ENCODE measurements around the gene MAP1LC3B.

Gene MAP1LC3B

GRCh38 chr16:87420026-87421002 lies 28.2 kb downstream of the MAP1LC3B start:
- POLR2A ChIA-PET = no interaction called here
- H3K4me3 ChIP-seq (ENCODE audit: low read depth, low read length) = no peak overlapping the region
- no peak for DNase-seq (ENCODE audit: low read depth, low spot score)
- CTCF ChIA-PET = interaction anchor here (1.8 to 10.3 kb wide), 3 partner anchors 13 to 216 kb away, joined by 4 to 222 read pairs (median 6); no protein-coding TSS in a partner anchor
- TF ChIP-seq CTCF (IDR thresholded peaks at IDR 0.05; ENCODE audit: insufficient read depth, low read length, missing control alignments) = no peak

GRCh38 chr16:87421003-87421912 lies 29.1 kb downstream of the MAP1LC3B start:
- no peak for TF ChIP-seq CTCF (IDR thresholded peaks at IDR 0.05; ENCODE audit: insufficient read depth, low read length, missing control alignments)
- no peak for DNase-seq (ENCODE audit: low read depth, low spot score)
- ChIA-PET POLR2A (no interaction called here), CTCF (interaction anchor here (1.8 to 10.3 kb wide), 3 partner anchors 12 to 215 kb away, joined by 4 to 222 read pairs (median 6); no protein-coding TSS in a partner anchor)
- no peak overlapping the region for H3K4me3 ChIP-seq (ENCODE audit: low read depth, low read length)

- no peak for DNase-seq (ENCODE audit: low read depth, low spot score)
- H3K4me3 ChIP-seq (ENCODE audit: low read depth, low read length) = no peak overlapping the region
- no peak for TF ChIP-seq CTCF (IDR thresholded peaks at IDR 0.05; ENCODE audit: insufficient read depth, low read length, missing control alignments)
- ChIA-PET POLR2A (no interaction called here), CTCF (interaction anchor here (1.8 kb wide), 1 partner anchor 14 kb away, joined by 4 read pairs; no protein-coding TSS in a partner anchor)
Measured at GRCh38 chr16:87422106-87422505, 30.0 kb downstream of the MAP1LC3B start.

GRCh38 chr16:87423429-87423828 lies 31.3 kb downstream of the MAP1LC3B start:
- H3K4me3 ChIP-seq (ENCODE audit: low read depth, low read length) = no peak overlapping the region
- POLR2A ChIA-PET = interaction anchor here (0.7 kb wide), 1 partner anchor 38 kb away, joined by 4 read pairs; no protein-coding TSS in a partner anchor
- no peak for TF ChIP-seq CTCF (IDR thresholded peaks at IDR 0.05; ENCODE audit: insufficient read depth, low read length, missing control alignments)
- CTCF ChIA-PET = interaction anchor here (1.0 to 5.0 kb wide), 3 partner anchors 8 to 213 kb away, joined by 3 to 37 read pairs (median 7); no protein-coding TSS in a partner anchor
- DNase-seq (ENCODE audit: low read depth, low spot score) = no peak

GRCh38 chr16:87424266-87424665 lies 32.1 kb downstream of the MAP1LC3B start:
- DNase-seq (ENCODE audit: low read depth, low spot score) = no peak
- no peak overlapping the region for H3K4me3 ChIP-seq (ENCODE audit: low read depth, low read length)
- TF ChIP-seq CTCF (IDR thresholded peaks at IDR 0.05; ENCODE audit: insufficient read depth, low read length, missing control alignments) = no peak
- POLR2A ChIA-PET = no interaction called here
- CTCF ChIA-PET = interaction anchor here (0.6 to 5.0 kb wide), 6 partner anchors 7 to 344 kb away, joined by 3 to 37 read pairs (median 5); no protein-coding TSS in a partner anchor

All from AG04449 (cell line).